HEK293 (cell line): ENCODE results near the gene LRP3.

Experiments
- PRDM6 ChIP-seq: fragments of 450-650 bp; formaldehyde crosslinking; IDR thresholded peaks from 2 replicates; pipeline ENCODE4 v1.5.1; 2017; ENCODE audit warnings: missing biosample characterization, missing genetic modification characterization
- SP2 ChIP-seq: fragments of 450-650 bp; formaldehyde crosslinking; IDR thresholded peaks from 2 replicates; pipeline ENCODE4 v1.5.1; 2016; ENCODE audit warnings: missing biosample characterization, missing genetic modification characterization
- YY2 ChIP-seq: fragments of 450-650 bp; formaldehyde crosslinking; IDR thresholded peaks from 2 replicates; pipeline ENCODE4 v1.5.1; 2016; ENCODE audit warnings: missing biosample characterization, missing genetic modification characterization
- ZNF112 ChIP-seq: fragments of 450-650 bp; formaldehyde crosslinking; IDR thresholded peaks from 2 replicates; pipeline ENCODE4 v1.5.0; 2017; ENCODE audit warnings: missing biosample characterization, missing genetic modification characterization
- ZNF133 ChIP-seq: fragments of 450-650 bp; formaldehyde crosslinking; IDR thresholded peaks from 2 replicates; pipeline ENCODE4 v1.5.1; 2016; ENCODE audit warnings: missing biosample characterization, missing genetic modification characterization
- ZNF274 ChIP-seq, 2 experiments: fragments of 200-500 bp in 1 of 2; fragments of 450-650 bp in 1 of 2; sonication (Bioruptor generic) in 1 of 2; formaldehyde crosslinking in 1 of 2; IDR thresholded peaks; 2 replicates each; pipeline versions ENCODE4 v1.5.1 to v1.6.1; 2014 to 2016; ENCODE audit warnings: borderline replicate concordance in 1 of 2, inconsistent platforms in 1 of 2, low read length in 1 of 2, missing biosample characterization in 1 of 2, missing genetic modification characterization in 1 of 2
- ZNF311 ChIP-seq: fragments of 450-650 bp; formaldehyde crosslinking; IDR thresholded peaks from 2 replicates; pipeline ENCODE4 v1.5.1; 2017; ENCODE audit warnings: missing biosample characterization, missing genetic modification characterization, borderline replicate concordance
- ZNF350 ChIP-seq: fragments of 450-650 bp; formaldehyde crosslinking; IDR thresholded peaks from 2 replicates; pipeline ENCODE4 v1.5.0; 2017; ENCODE audit warnings: missing biosample characterization, mild to moderate bottlenecking, missing genetic modification characterization
- ZNF398 ChIP-seq: fragments of 450-650 bp; formaldehyde crosslinking; IDR thresholded peaks from 2 replicates; pipeline ENCODE4 v1.5.1; 2017; ENCODE audit warnings: missing biosample characterization, missing genetic modification characterization
- ZNF548 ChIP-seq: fragments of 450-650 bp; formaldehyde crosslinking; IDR thresholded peaks from 2 replicates; pipeline ENCODE4 v1.5.1; 2016; ENCODE audit warnings: missing biosample characterization, missing genetic modification characterization
- ZNF561 ChIP-seq: fragments of 450-650 bp; IDR thresholded peaks from 2 replicates; pipeline ENCODE4 v1.5.1; 2018; ENCODE audit warnings: missing biosample characterization, missing genetic modification characterization, borderline replicate concordance
- ZNF571 ChIP-seq: fragments of 450-650 bp; formaldehyde crosslinking; IDR thresholded peaks from 2 replicates; pipeline ENCODE4 v1.5.0; 2017; ENCODE audit warnings: missing biosample characterization, missing genetic modification characterization
- ZNF645 ChIP-seq: fragments of 450-650 bp; formaldehyde crosslinking; IDR thresholded peaks from 2 replicates; pipeline ENCODE4; 2016; ENCODE audit warnings: missing biosample characterization, missing genetic modification characterization
- ZNF658 ChIP-seq: fragments of 450-650 bp; formaldehyde crosslinking; IDR thresholded peaks from 2 replicates; pipeline ENCODE4; 2016; ENCODE audit warnings: missing biosample characterization, missing genetic modification characterization
- ZNF670 ChIP-seq: fragments of 450-650 bp; formaldehyde crosslinking; IDR thresholded peaks from 2 replicates; pipeline ENCODE4 v1.5.1; 2016; ENCODE audit warnings: missing biosample characterization, missing genetic modification characterization, low read depth
- ZNF707 ChIP-seq: fragments of 450-650 bp; formaldehyde crosslinking; IDR thresholded peaks from 2 replicates; pipeline ENCODE4 v1.5.1; 2016; ENCODE audit warnings: missing biosample characterization, missing genetic modification characterization
- ZNF747 ChIP-seq: fragments of 450-650 bp; formaldehyde crosslinking; IDR thresholded peaks from 2 replicates; pipeline ENCODE4 v1.5.1; 2016; ENCODE audit warnings: missing biosample characterization, missing genetic modification characterization
- ZNF785 ChIP-seq: fragments of 450-650 bp; formaldehyde crosslinking; IDR thresholded peaks from 2 replicates; pipeline ENCODE4 v1.5.1; 2016; ENCODE audit warnings: missing biosample characterization, missing genetic modification characterization
- ZSCAN4 ChIP-seq: fragments of 450-650 bp; formaldehyde crosslinking; IDR thresholded peaks from 2 replicates; pipeline ENCODE4 v1.5.1; 2017; ENCODE audit warnings: missing biosample characterization, missing genetic modification characterization
- TF ChIP-seq, protein P1 (sequence below): fragments of 450-650 bp; formaldehyde crosslinking; IDR thresholded peaks from 2 replicates; pipeline ENCODE4 v1.5.1; 2016; ENCODE audit warnings: missing biosample characterization, missing genetic modification characterization
- TF ChIP-seq, protein P2 (sequence below): fragments of 450-650 bp; formaldehyde crosslinking; IDR thresholded peaks from 2 replicates; pipeline ENCODE4 v1.5.1; 2016; ENCODE audit warnings: missing biosample characterization, missing genetic modification characterization
- TF ChIP-seq, protein P3 (sequence below): fragments of 450-650 bp; formaldehyde crosslinking; IDR thresholded peaks from 2 replicates; pipeline ENCODE4 v1.5.1; 2016; ENCODE audit warnings: missing biosample characterization, missing genetic modification characterization
- TF ChIP-seq, protein P4 (sequence below): fragments of 450-650 bp; formaldehyde crosslinking; IDR thresholded peaks from 2 replicates; pipeline ENCODE4 v1.5.0; 2017; ENCODE audit warnings: missing biosample characterization, missing genetic modification characterization, borderline replicate concordance
- TF ChIP-seq, protein P5 (sequence below): fragments of 450-650 bp; formaldehyde crosslinking; IDR thresholded peaks from 2 replicates; pipeline ENCODE4 v1.5.1; 2016; ENCODE audit warnings: missing biosample characterization, missing genetic modification characterization

The LRP3 gene

GRCh38 chr19:33250500-33250899 is 56.4 kb downstream of the LRP3 start (continued):
- TF ChIP-seq ZNF274 (IDR thresholded peaks at IDR 0.05; ENCODE audit: low read length): no peak
- peak; percentile 76; the same call in 1 of the 2 replicates for TF ChIP-seq ZNF274 (tag by site-specific recombination; IDR thresholded peaks at IDR 0.05; ENCODE audit: borderline replicate concordance)
- TF ChIP-seq ZNF785 (tag by site-specific recombination): peak; percentile 96
- TF ChIP-seq ZNF133: peak; percentile 57; the same call in 1 of the 2 replicates
- TF ChIP-seq PRDM6 (tag by site-specific recombination): no peak
- peak; percentile 96 for TF ChIP-seq ZNF311 (tag by site-specific recombination)
- TF ChIP-seq, protein P1, sequence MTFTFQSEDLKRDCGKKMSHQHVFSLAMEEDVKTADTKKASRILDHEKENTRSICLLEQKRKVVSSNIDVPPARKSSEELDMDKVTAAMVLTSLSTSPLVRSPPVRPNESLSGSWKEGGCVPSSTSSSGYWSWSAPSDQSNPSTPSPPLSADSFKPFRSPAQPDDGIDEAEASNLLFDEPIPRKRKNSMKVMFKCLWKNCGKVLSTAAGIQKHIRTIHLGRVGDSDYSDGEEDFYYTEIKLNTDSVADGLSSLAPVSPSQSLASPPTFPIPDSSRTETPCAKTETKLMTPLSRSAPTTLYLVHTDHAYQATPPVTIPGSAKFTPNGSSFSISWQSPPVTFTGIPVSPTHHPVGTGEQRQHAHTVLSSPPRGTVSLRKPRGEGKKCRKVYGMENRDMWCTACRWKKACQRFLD (tag by site-specific recombination): peak; percentile 57; the same call in 1 of the 2 replicates
- TF ChIP-seq ZNF398 (tag by site-specific recombination): peak; percentile 20; the same call in 1 of the 2 replicates
- TF ChIP-seq ZSCAN4: peak; percentile 64; the same call in 1 of the 2 replicates
- TF ChIP-seq, protein P2, sequence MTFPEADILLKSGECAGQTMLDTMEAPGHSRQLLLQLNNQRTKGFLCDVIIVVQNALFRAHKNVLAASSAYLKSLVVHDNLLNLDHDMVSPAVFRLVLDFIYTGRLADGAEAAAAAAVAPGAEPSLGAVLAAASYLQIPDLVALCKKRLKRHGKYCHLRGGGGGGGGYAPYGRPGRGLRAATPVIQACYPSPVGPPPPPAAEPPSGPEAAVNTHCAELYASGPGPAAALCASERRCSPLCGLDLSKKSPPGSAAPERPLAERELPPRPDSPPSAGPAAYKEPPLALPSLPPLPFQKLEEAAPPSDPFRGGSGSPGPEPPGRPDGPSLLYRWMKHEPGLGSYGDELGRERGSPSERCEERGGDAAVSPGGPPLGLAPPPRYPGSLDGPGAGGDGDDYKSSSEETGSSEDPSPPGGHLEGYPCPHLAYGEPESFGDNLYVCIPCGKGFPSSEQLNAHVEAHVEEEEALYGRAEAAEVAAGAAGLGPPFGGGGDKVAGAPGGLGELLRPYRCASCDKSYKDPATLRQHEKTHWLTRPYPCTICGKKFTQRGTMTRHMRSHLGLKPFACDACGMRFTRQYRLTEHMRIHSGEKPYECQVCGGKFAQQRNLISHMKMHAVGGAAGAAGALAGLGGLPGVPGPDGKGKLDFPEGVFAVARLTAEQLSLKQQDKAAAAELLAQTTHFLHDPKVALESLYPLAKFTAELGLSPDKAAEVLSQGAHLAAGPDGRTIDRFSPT (tag by site-specific recombination): no peak
- TF ChIP-seq SP2 (tag by site-specific recombination): no peak
- peak; percentile 92 for TF ChIP-seq ZNF571 (tag by site-specific recombination)
- TF ChIP-seq YY2 (tag by site-specific recombination): 0 out of 2 replicates have a peak, but pooled peaks have one; percentile 10
- TF ChIP-seq, protein P3, sequence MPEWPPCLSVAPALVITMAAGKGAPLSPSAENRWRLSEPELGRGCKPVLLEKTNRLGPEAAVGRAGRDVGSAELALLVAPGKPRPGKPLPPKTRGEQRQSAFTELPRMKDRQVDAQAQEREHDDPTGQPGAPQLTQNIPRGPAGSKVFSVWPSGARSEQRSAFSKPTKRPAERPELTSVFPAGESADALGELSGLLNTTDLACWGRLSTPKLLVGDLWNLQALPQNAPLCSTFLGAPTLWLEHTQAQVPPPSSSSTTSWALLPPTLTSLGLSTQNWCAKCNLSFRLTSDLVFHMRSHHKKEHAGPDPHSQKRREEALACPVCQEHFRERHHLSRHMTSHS (tag by site-specific recombination): peak; percentile 54; the same call in 1 of the 2 replicates
- peak; percentile 96 for TF ChIP-seq ZNF670
- TF ChIP-seq, protein P4, sequence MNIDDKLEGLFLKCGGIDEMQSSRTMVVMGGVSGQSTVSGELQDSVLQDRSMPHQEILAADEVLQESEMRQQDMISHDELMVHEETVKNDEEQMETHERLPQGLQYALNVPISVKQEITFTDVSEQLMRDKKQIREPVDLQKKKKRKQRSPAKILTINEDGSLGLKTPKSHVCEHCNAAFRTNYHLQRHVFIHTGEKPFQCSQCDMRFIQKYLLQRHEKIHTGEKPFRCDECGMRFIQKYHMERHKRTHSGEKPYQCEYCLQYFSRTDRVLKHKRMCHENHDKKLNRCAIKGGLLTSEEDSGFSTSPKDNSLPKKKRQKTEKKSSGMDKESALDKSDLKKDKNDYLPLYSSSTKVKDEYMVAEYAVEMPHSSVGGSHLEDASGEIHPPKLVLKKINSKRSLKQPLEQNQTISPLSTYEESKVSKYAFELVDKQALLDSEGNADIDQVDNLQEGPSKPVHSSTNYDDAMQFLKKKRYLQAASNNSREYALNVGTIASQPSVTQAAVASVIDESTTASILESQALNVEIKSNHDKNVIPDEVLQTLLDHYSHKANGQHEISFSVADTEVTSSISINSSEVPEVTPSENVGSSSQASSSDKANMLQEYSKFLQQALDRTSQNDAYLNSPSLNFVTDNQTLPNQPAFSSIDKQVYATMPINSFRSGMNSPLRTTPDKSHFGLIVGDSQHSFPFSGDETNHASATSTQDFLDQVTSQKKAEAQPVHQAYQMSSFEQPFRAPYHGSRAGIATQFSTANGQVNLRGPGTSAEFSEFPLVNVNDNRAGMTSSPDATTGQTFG: peak; percentile 87; the same call in 1 of the 2 replicates
- TF ChIP-seq, protein P5, sequence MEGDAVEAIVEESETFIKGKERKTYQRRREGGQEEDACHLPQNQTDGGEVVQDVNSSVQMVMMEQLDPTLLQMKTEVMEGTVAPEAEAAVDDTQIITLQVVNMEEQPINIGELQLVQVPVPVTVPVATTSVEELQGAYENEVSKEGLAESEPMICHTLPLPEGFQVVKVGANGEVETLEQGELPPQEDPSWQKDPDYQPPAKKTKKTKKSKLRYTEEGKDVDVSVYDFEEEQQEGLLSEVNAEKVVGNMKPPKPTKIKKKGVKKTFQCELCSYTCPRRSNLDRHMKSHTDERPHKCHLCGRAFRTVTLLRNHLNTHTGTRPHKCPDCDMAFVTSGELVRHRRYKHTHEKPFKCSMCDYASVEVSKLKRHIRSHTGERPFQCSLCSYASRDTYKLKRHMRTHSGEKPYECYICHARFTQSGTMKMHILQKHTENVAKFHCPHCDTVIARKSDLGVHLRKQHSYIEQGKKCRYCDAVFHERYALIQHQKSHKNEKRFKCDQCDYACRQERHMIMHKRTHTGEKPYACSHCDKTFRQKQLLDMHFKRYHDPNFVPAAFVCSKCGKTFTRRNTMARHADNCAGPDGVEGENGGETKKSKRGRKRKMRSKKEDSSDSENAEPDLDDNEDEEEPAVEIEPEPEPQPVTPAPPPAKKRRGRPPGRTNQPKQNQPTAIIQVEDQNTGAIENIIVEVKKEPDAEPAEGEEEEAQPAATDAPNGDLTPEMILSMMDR (tag by site-specific recombination): no peak
- TF ChIP-seq ZNF548 (tag by site-specific recombination): peak; percentile 65; the same call in 1 of the 2 replicates
- TF ChIP-seq ZNF645 (tag by site-specific recombination): 0 out of 2 replicates have a peak, but pooled peaks have one; percentile 86
- peak; percentile 70; the same call in 1 of the 2 replicates for TF ChIP-seq ZNF658 (tag by site-specific recombination)
- peak; percentile 21; the same call in 1 of the 2 replicates for TF ChIP-seq ZNF707 (tag by site-specific recombination)
- no peak for TF ChIP-seq ZNF561 (tag by site-specific recombination)
- TF ChIP-seq ZNF112 (tag by site-specific recombination): 0 out of 2 replicates have a peak, but pooled peaks have one; percentile 29
- TF ChIP-seq ZNF747 (tag by site-specific recombination): peak; percentile 40; the same call in 1 of the 2 replicates
- no peak for TF ChIP-seq ZNF350 (tag by site-specific recombination)
